Measurements from ENCODE around the gene DPYD.

DNA sequence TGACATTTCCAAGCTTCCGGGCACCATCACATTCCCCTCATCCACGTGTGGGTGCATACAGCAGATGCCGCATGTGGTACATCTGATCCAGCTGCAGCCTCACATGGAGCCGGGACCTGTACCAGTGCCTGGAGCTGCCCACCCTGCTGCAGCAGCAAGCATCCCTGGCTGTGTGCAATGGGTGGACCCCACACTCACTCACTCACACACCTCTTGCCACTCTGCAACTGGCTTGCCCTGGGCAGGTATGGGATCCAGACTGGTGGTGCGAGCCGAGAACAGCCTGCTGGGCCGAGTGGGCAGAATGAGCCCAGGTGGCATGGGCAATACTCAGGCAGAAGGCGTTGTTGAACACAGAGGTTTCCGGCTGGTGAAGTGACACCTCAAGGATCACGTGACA, 75.0 kb downstream of the DPYD start:
- TF ChIP-seq POLR2AphosphoS5 (IDR thresholded peaks at IDR 0.05; ENCODE audit: low read length) (no peak), YY1 (IDR thresholded peaks at IDR 0.05; ENCODE audit: low read depth, low read length) (no peak), MYC (IDR thresholded peaks at IDR 0.05; ENCODE audit: insufficient read depth, insufficient read length, insufficient replicate concordance, low read length, severe bottlenecking) (no peak), CHD4 (IDR thresholded peaks at IDR 0.05) (no peak), POLR2A (IDR thresholded peaks at IDR 0.05; ENCODE audit: low read depth, low read length) (no peak), MTA3 (IDR thresholded peaks at IDR 0.05; ENCODE audit: borderline replicate concordance, low read length) (no peak)

All from GM12878 (cell line).